H7 (cell line): ENCODE results near the gene MSI2. TPM values are rescaled to one million over a fixed set of nuclear protein-coding genes. Genes with fewer than 3 reads are reported as not detected.
A peak's percentile ranks its signal among the peaks of the same experiment; 100 is the strongest.

Source experiments
- DNase-seq: peaks from one replicate; pipeline ENCODE4 v3.0.0; 2012
- H3K27me3 ChIP-seq: 2 replicates; pipeline ENCODE4 v1.6.0; 2011; ENCODE audit warnings: mild to moderate bottlenecking, low read length; ENCODE audit not compliant: control insufficient read depth, insufficient read depth
- H3K36me3 ChIP-seq: replicated peaks from 2 replicates; pipeline ENCODE4 v1.5.1; 2011; ENCODE audit warnings: low read length; ENCODE audit not compliant: control insufficient read depth, insufficient read depth
- H3K4me3 ChIP-seq: 2 replicates; pipeline ENCODE4 v1.5.1; 2011; ENCODE audit warnings: low read depth, mild to moderate bottlenecking, control low read depth, low read length, moderate library complexity; ENCODE audit not compliant: insufficient read depth
- total RNA-seq: library from RNA; depleted of rRNA; stranded (reverse); fragments of >200 nt; shearing (Covaris generic); gene quantifications from 2 replicates; pipeline ENCODE4 v1.2.3, GENCODE V29; 2014

Gene MSI2
- total RNA-seq, 1 experiment from 2014 or later = 31.0 TPM

DNA sequence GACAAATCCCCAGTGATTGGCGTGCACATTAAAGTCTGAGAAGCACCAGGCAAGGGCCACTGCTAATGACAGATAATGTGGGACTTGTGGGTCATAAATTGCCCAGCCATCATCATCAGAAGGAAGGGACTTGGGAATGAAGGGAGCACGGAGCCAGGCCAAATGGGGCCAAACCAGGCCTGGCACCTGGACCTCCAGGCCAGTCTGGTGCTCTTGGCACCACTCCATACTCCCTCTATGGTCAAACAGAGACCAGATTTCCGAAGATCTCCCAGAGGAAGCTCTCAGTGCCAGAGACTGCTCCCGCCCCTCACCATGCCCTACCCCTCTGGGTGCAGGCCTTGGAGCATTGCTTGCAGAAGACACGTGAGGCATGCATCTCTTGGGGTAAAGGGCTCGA lies 346.6 kb downstream of the MSI2 start:
- no peaks in the 10 kb centered on the region for H3K36me3 ChIP-seq
- no peak for DNase-seq
- H3K27me3 ChIP-seq = no peaks in the 10 kb centered on the region
- no peak overlapping the region for H3K4me3 ChIP-seq

DNA sequence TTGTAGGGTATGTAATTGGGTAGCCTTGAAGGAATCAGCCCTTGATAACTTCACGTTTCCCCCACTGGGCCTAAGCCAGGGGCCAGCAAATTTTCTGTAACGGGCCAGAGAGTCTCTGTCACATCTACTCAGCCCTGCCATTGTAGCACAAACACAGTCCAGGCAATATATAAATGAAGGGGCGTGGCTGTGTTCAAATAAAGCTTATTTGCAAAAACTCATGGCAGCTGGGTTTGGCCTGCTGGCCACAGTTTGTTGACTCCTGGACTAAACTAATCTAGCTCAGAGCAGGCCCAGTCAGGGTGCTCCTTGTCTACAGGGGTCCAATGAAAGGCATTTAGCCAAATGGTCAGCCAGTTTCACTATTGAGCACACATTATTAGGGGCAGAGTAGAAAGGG lies 347.2 kb downstream of the MSI2 start:
- no peak for DNase-seq
- no peak overlapping the region for H3K4me3 ChIP-seq
- no peaks in the 10 kb centered on the region for H3K36me3 ChIP-seq
- no peaks in the 10 kb centered on the region for H3K27me3 ChIP-seq

DNA sequence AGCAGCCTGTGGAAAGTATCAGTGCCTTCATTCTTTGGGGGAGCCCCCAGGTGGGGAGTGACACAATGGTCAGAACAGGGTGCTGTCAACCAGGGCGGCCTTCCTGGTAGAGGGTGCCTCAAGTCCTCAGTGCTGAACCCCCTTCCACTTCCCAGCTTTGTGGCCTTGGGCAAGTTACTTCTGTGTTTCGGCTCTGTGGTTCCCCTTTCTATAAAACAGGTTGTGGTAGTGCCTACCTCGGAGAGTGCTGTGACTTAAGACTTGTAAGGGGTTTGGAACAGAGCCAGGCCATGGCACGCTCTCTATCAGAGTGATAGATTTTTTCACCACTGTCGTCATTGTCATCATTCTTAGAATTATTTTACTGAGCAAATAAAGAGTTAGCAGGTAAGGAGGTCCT lies 347.7 kb downstream of the MSI2 start:
- no peak overlapping the region for H3K4me3 ChIP-seq
- DNase-seq = no peak

DNA sequence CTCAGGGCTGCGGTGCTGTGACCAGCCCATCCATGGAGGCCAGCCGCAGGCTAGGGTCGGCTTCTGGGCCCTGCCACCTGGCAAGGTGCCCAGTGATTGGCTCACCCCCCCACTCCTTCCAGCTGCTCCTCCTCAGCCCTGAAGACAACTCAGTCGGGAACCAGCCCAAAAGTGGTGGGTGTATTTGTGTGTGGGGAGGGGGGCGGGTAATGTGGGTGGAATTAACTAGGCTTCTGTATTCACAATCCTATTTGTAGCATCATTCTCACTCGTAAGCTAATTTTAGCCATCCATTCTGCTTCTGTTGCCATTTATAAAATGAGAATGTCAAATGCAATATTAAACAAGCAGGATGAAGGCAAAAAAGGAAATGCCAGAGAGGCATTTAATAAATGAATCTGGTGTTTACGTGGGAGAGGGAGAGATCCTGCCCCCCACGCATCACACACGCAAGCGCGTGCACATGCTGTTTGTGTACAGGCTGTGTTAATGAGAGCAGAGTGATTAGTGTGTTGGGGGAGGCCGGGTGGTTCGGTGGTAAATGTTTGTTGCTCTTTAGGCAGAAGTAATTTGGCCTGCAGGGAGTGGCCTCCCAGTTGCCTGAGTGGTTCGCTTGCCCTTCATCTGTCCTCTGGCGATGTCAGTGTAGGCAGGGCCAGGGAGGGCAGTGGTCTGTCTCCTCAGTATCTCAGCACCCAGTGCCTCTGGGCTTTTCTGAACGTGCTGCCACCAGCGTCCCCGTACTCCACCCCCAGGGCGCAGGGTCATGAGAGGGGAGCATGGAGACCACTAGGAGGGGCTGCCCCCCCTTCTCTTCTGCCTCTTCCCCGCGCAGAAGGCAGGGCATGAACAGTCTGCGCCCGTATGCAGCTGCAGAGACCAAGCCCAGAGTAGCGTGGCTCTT lies 348.7 kb downstream of the MSI2 start:
- H3K36me3 ChIP-seq = no peaks in the 10 kb centered on the region
- H3K27me3 ChIP-seq = no peaks in the 10 kb centered on the region
- DNase-seq = peak; percentile 68
- no peak overlapping the region for H3K4me3 ChIP-seq

More for the DNA sequence above, 347.7 kb downstream of the MSI2 start:
- no peaks in the 10 kb centered on the region for H3K27me3 ChIP-seq
- H3K36me3 ChIP-seq = no peaks in the 10 kb centered on the region

DNA sequence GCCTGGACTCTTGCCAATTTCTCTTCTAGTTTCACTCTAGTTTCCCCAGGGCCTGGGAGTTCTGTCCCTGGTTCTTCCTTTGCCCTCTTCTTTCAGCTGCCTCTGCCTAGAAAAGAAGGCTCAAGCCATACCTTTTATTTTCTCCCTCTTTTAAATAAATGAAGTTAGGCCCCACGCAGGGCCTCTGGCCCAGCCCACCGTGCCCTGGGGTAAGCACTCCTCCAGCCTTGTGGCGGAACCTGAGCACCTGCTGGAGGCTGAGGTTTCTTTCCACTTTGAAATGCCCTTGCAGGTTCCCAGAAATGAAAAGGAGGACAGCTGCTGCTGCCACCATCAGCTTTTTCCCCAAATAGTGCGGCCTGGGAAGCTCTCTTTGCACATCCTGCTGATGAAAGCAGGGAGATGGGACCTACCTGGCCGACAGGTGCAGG lies 349.4 kb downstream of the MSI2 start:
- no peak for DNase-seq
- H3K4me3 ChIP-seq = no peak overlapping the region
- no peaks in the 10 kb centered on the region for H3K27me3 ChIP-seq
- no peaks in the 10 kb centered on the region for H3K36me3 ChIP-seq

DNA sequence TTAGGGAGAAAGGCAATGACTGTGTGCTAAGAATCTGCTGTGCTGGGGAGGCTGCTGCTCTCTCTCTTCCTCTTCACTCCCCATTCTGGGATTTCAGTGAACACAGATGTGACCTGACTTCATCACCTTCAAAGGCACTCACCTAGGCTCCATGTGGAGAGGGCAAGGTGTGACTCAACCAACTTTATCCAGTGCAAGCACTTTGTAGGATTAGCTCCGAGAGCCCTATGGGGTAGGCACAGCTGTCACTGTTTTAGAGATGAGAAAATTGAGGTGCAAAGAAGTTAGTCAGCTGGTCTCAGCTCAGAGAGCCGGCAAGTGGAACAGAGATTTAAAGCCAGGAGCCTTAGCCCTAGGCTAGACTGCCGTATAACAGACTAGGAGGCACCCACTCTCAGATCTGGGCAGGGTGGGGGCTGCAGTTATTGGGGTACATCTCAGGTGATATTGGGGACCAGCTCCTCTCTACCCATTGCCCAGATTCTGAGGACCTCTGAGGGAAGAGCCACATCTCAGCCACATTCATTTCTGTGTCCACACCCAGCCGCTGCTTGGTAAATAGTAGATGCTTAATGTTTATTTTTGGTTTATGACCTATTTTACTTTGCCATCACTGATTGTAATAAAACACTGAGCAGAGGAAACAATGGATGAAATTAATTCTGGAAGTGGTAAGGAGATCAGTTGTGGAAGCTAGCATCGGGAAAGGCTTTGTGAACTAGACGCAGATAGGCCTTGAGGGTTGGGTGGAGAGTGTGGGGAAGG lies 350.0 kb downstream of the MSI2 start:
- no peaks in the 10 kb centered on the region for H3K36me3 ChIP-seq
- no peak for DNase-seq
- no peak overlapping the region for H3K4me3 ChIP-seq
- H3K27me3 ChIP-seq = no peaks in the 10 kb centered on the region

DNA sequence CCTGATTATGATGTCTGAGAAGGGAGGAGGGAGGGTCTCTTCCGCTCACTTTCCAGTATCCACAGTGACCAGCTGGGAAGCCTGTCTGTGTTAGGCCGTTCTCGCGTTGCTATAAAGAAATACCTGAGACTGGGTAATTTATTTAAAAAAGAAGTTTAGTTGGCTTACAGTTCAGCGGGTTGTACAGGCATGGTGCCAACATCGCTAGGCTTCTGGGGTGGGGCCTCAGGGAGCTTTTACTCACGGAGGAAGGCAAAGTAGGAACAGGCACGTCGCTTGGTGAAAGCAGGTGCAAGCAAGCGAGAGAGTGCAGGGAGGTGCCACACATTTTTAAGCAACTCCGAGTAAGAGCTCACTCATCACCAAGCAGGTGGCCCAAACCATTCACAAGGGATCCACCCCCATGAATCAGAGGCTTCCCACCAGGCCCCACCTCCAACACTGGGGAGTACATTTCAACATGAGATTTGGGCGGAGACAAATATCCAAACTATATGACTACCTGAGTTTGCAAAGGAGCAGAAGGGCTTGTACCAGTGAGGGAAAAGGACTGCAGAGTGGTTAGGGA lies 351.3 kb downstream of the MSI2 start:
- Histone ChIP-seq H3K36me3 (no peaks in the 10 kb centered on the region), H3K27me3 (no peaks in the 10 kb centered on the region), H3K4me3 (no peak overlapping the region)
- no peak for DNase-seq

DNA sequence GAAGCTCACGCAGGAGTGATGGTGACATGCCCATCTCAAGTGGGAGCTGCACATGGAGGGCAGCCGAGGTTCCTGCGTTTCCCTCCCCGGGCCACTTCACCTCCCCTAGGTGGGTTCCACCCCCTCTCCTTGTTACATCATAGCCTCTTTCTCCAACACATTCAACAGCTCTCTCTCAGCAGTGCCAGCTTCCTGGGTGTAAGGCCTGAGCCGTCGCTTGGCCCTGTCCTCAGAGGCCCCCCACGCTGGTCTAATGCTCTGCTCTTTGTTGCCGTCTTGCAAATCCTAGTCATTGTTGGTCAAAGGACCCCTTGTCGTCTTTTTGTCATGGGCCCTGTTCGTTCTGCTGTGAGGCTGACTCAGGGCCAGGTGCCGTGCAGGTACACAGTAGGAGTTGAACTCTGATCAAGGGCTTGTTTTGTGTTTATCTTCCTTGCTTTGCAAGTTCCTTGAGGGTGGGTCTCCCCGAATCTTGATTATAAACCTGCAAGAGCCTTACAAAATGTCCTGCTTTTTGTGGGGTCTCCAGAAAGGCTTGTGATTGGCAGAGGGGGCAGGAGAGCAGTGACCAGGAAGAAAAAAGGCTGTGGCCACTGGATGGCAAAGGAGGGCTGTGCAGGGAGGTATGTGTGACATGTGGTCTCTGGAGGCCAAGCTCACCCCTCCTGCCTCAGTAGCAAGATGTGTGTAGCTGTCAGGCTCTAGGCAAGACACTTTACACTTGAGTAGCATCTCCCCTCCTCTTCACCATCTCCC lies 352.2 kb downstream of the MSI2 start:
- Histone ChIP-seq H3K4me3 (no peak overlapping the region), H3K36me3 (no peaks in the 10 kb centered on the region), H3K27me3 (no peaks in the 10 kb centered on the region)
- DNase-seq = no peak

DNA sequence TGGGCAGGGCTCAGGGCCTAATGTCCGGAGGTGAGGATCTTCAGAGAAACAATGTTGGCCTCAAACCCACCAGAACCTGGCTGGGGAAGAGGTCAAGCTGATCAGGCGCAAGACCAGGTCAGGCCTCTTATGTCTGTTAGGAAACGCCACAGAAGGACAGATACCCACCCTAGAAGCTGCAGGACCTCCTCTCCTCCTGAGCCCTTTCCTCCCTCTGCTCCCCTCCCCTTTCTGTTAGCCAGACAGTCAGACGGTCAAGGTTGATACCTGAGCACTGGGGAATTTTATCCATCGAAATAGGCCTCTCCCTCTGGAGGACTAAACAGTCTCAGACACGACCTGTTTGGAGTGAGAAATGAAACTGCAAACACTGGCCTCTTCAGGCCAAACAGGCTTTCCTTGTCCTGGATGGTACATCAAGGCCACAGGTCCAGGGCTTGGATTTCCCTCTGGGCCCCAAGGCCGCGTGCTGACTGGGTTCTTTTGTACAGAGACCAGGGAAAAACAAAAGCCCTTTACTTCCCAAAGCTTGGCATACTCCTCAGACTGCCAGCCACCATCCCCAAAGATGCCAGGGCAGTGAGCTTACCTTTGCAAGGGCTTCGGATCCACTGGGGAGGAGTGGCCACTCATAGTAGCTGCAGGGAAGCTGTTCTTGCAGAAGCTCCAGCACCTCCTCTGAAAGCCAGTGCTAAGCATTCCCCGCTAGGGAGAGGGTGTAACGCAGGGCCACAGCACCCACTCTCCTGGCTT lies 353.0 kb downstream of the MSI2 start:
- H3K36me3 ChIP-seq = no peaks in the 10 kb centered on the region
- no peak for DNase-seq
- H3K4me3 ChIP-seq = no peak overlapping the region
- H3K27me3 ChIP-seq = no peaks in the 10 kb centered on the region

DNA sequence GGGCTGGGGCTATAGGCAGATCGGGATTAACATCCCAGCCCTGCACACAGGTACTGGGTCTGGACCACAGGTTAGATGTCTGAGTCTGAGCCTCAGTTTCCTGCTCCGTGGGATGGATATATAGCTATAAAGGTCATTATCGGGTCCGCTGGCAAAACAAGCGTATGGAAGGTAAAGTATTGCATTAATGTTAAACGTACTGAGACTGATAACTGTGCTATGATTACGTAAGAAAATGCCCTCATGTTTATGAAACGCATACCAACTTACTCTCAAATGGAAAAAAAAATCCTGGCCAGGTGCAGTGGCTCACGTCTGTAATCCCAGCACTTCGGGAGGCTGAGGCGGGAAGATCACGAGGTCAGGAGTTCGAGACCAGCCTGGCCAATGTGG lies 353.6 kb downstream of the MSI2 start:
- H3K36me3 ChIP-seq = no peaks in the 10 kb centered on the region
- H3K4me3 ChIP-seq = no peak overlapping the region
- no peaks in the 10 kb centered on the region for H3K27me3 ChIP-seq
- DNase-seq = no peak

DNA sequence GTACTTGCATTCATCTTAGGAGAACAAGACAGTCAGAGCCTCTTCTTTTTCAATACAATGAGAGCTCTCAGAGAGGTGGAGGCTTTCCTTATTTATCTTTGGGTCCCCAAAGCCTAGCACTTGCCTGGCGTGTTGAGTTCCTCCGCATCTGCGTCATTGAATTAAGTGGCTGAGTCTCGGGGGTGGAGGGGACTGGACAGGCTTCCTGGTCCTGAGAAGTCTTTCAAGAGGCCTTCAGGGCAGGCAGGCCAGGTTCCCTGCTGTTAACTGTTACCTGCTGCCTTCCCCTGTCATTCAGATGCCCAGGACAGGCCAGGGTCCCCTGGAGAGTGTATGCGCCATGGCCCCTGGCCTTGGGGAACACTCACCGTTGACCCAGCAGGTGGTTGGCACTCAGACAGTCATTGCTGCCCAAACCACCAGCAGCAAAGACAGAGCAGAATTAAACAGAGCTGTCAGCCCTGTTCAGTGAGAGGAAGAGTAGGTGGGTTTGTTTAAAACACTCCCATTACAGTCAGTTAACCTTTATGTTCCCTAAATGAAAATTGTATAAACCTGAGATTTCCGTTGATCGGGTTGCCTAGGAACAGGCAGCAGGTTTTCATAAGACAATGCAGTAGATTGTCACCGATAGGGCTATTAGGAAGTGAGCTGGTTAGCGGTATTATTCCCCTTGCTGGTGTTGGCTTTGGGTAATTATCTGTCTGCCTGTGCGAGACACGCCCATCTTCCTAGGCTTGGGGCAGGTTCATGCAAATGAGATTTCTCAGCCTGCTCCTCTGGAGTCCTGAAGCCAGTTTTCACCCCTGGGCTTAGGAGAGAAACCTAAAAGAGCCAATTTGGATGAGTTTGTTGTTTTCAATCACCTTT lies 356.1 kb downstream of the MSI2 start:
- H3K27me3 ChIP-seq = no peaks in the 10 kb centered on the region
- no peaks in the 10 kb centered on the region; the same call in 1 of the 2 replicates for H3K36me3 ChIP-seq
- peak; percentile 79 for DNase-seq
- no peak overlapping the region for H3K4me3 ChIP-seq

DNA sequence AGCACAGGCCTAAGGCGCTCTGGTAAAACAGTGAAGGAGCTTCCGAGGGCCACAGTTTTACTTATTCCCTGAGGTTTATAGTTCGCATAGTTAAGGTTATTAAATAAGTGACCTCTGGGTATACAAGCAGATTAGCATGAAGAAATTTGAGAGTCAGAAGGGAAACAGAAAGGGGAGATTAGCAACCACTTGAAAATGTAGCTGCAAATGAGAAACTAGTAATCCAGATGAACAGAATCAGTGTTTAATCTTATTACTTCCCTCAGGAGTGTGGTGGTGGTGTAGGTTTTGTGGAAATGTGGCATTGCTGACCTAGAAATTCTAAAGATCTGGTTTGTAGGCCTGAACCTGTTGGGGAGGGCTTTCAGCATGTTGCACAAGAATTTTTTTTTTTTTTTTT lies 358.4 kb downstream of the MSI2 start:
- Histone ChIP-seq H3K36me3 (no peaks in the 10 kb centered on the region; the same call in 1 of the 2 replicates), H3K27me3 (no peaks in the 10 kb centered on the region), H3K4me3 (no peak overlapping the region)
- no peak for DNase-seq
